Liver (tissue), 3 donors: Measurements from ENCODE around the gene B4GALT2.

Experiments
- EGR1 ChIP-seq, 2 donors: IDR thresholded peaks; 2 replicates each; pipeline ENCODE4 v1.6.1; 2016 to 2018; ENCODE audit warnings: antibody characterized with exemption in 2 of 2, low read depth in 2 of 2
- TF ChIP-seq, protein P1 (sequence below): IDR thresholded peaks from 2 replicates; pipeline ENCODE4 v1.6.1; 2016; ENCODE audit warnings: antibody characterized with exemption
- TF ChIP-seq, protein P2 (sequence below): fragments of 150-350 bp; IDR thresholded peaks from 2 replicates; pipeline ENCODE4 v1.5.1; 2017; ENCODE audit warnings: improper control_type of control experiment, low read depth, low read length; ENCODE audit not compliant: missing input control
- donor health status: healthy.
- donor health status: healthy.

DNA sequence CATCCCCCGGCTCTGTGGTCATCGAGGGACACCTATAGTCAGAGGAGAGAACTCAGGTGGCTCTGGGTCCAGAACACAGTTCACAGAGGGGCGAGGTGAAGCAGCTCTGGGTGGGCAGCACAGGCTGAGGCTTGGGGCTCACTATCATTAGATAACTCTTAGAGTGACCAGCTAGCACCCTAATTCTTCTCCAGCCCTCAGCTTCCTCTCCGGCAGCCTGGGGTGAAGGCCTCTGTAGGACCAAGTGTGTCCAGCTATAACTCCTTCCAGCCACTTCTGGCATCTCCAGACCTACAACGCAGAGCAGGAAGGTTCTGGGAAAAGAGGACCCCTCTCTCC, 44.1 kb upstream of the B4GALT2 start:
- TF ChIP-seq, protein P1, sequence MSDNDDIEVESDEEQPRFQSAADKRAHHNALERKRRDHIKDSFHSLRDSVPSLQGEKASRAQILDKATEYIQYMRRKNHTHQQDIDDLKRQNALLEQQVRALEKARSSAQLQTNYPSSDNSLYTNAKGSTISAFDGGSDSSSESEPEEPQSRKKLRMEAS = no peak
- TF ChIP-seq, protein P2, sequence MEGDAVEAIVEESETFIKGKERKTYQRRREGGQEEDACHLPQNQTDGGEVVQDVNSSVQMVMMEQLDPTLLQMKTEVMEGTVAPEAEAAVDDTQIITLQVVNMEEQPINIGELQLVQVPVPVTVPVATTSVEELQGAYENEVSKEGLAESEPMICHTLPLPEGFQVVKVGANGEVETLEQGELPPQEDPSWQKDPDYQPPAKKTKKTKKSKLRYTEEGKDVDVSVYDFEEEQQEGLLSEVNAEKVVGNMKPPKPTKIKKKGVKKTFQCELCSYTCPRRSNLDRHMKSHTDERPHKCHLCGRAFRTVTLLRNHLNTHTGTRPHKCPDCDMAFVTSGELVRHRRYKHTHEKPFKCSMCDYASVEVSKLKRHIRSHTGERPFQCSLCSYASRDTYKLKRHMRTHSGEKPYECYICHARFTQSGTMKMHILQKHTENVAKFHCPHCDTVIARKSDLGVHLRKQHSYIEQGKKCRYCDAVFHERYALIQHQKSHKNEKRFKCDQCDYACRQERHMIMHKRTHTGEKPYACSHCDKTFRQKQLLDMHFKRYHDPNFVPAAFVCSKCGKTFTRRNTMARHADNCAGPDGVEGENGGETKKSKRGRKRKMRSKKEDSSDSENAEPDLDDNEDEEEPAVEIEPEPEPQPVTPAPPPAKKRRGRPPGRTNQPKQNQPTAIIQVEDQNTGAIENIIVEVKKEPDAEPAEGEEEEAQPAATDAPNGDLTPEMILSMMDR = no peak
- TF ChIP-seq EGR1 (IDR thresholded peaks at IDR 0.05; ENCODE audit: low read depth in 2 of 2) = no peak
